Gastrocnemius medialis (tissue), 4 donors: Measurements from ENCODE around the gene CYP2A7. TPM values are rescaled to one million over a fixed set of nuclear protein-coding genes. Genes with fewer than 3 reads are reported as not detected.
"Not testable (repeated sequence)": the region's sequence is repeated elsewhere in the genome, so short reads cannot be mapped to it uniquely, and the experiment has no call there.

Source experiments
- ATAC-seq, 2 donors: fragments of 150-250 bp; one replicate each; pipeline ENCODE4 v1.9.1; 2016
- DNase-seq, 2 donors: peaks; one replicate each; pipeline ENCODE4 v3.0.0-alpha.2; 2019
- H3K27ac ChIP-seq, 4 donors: fragments of 200-600 bp; sonication (generic); 1 replicate in 1 of 4; 2 replicates in 3 of 4; pipeline ENCODE4 v1.5.1; 2016 to 2018; ENCODE audit warnings: mild to moderate bottlenecking in 2 of 4, moderate library complexity in 1 of 4
- H3K27me3 ChIP-seq, 3 donors: fragments of 200-600 bp; sonication (generic) in 2 of 3; 1 replicate in 1 of 3; 2 replicates in 2 of 3; pipeline versions ENCODE4 v1.5.1 to v1.6.0; 2016 to 2019; ENCODE audit warnings: mild to moderate bottlenecking in 1 of 3, moderate library complexity in 1 of 3
- H3K36me3 ChIP-seq, 2 donors: fragments of 200-600 bp; sonication (generic) in 1 of 2; one replicate each; pipeline ENCODE4 v1.5.1; 2017 to 2018
- H3K4me1 ChIP-seq, 2 donors: fragments of 200-600 bp; sonication (generic) in 1 of 2; one replicate each; pipeline ENCODE4 v1.5.1; 2016 to 2017; ENCODE audit warnings: mild to moderate bottlenecking in 2 of 2
- H3K4me3 ChIP-seq, 4 donors: fragments of 200-600 bp; sonication (generic) in 3 of 4; 1 replicate in 1 of 4; 2 replicates in 3 of 4; pipeline ENCODE4 v1.5.1; 2016 to 2019; ENCODE audit warnings: mild to moderate bottlenecking in 2 of 4
- H3K9me3 ChIP-seq, 3 donors: fragments of 200-600 bp; sonication (generic) in 2 of 3; 1 replicate in 1 of 3; 2 replicates in 2 of 3; pipeline ENCODE4 v1.5.1; 2016 to 2019
- CTCF ChIP-seq, 5 experiments: fragments of 450-650 bp in 3 of 5; fragments of 200-600 bp in 2 of 5; sonication (generic) in 2 of 5; IDR thresholded peaks in 4 of 5; conservative IDR thresholded peaks in 1 of 5; 1 replicate in 4 of 5; 2 replicates in 1 of 5; pipeline ENCODE4 v1.5.1; 2016 to 2019; ENCODE audit warnings: antibody characterized with exemption in 5 of 5, mild to moderate bottlenecking in 3 of 5, moderate library complexity in 3 of 5
- POLR2A ChIP-seq, 2 donors: fragments of 450-650 bp; IDR thresholded peaks; one replicate each; pipeline ENCODE4 v1.6.1; 2017; ENCODE audit warnings: antibody characterized with exemption in 2 of 2, mild to moderate bottlenecking in 2 of 2, moderate library complexity in 2 of 2
- in situ Hi-C, 4 donors: fragments of 200-750 bp; cut with MboI; loops; one replicate each; pipeline versions ENCODE4 v1.15.0 to v1.8.0; 2017; ENCODE audit warnings: low sequenced_read_pairs in 4 of 4
- intact Hi-C: fragments of 100-400 bp; cut with DNase I; formaldehyde crosslinking; loops from one replicate; pipeline ENCODE4 v1.15.1; 2023; ENCODE audit warnings: low total_unique reads
- total RNA-seq, 4 donors: library from RNA; depleted of rRNA; stranded (reverse); fragments of >200 nt; gene quantifications; one replicate each; pipeline versions ENCODE4 v1.1.0 to v1.2.3, GENCODE V29; 2016

Gene CYP2A7
- total RNA-seq, 4 donors from 2014 or later = not detected

GRCh38 chr19:40862333-40862732, 19.7 kb downstream of the CYP2A7 start:
- no peak for TF ChIP-seq POLR2A (IDR thresholded peaks at IDR 0.05)
- TF ChIP-seq CTCF (IDR thresholded peaks at IDR 0.05 in 4 of 5, conservative IDR thresholded peaks at IDR 0.05 in 1 of 5) = no peak
- Histone ChIP-seq H3K4me3 (no peak overlapping the region), H3K27ac (no peak overlapping the region), H3K9me3 (no peaks in the 10 kb centered on the region), H3K4me1 (no peaks in the 10 kb centered on the region), H3K27me3 (no peaks in the 10 kb centered on the region), H3K36me3 (no peaks in the 10 kb centered on the region)
- in situ Hi-C loops (no loop called here), intact Hi-C loops (no loop called here)
- DNase-seq = no peak
- ATAC-seq = no peak

GRCh38 chr19:40858109-40858508, 23.9 kb downstream of the CYP2A7 start:
- in situ Hi-C loops = no loop called here
- intact Hi-C loops = no loop called here
- no peaks in the 10 kb centered on the region for H3K27me3 ChIP-seq

GRCh38 chr19:40852467-40853152, 29.4 kb downstream of the CYP2A7 start:
- intact Hi-C loops, H3K36me3 ChIP-seq, H3K4me1 ChIP-seq, DNase-seq, H3K9me3 ChIP-seq, H3K27ac ChIP-seq, ATAC-seq, H3K4me3 ChIP-seq, in situ Hi-C loops: not testable (repeated sequence)
- H3K27me3 ChIP-seq = peaks cover 8 to 11% (median 11%) of the 10 kb centered on the region in 3 donors

More at GRCh38 chr19:40858109-40858508, 23.9 kb downstream of the CYP2A7 start:
- Histone ChIP-seq H3K4me3 (no peak overlapping the region), H3K36me3 (no peaks in the 10 kb centered on the region), H3K27ac (no peak overlapping the region), H3K4me1 (no peaks in the 10 kb centered on the region), H3K9me3 (no peaks in the 10 kb centered on the region)
- ATAC-seq (no peak), DNase-seq (no peak)
- TF ChIP-seq CTCF (IDR thresholded peaks at IDR 0.05 in 4 of 5, conservative IDR thresholded peaks at IDR 0.05 in 1 of 5) (no peak), POLR2A (IDR thresholded peaks at IDR 0.05) (no peak)

- ATAC-seq, H3K9me3 ChIP-seq, H3K27ac ChIP-seq, intact Hi-C loops, in situ Hi-C loops, DNase-seq, H3K36me3 ChIP-seq, H3K4me3 ChIP-seq, H3K4me1 ChIP-seq: not testable (repeated sequence)
- peaks cover 11 to 18% (median 13%) of the 10 kb centered on the region in 3 donors for H3K27me3 ChIP-seq
These were observed 31.8 kb downstream of the CYP2A7 start, which contains the start of gene CYP2A6 for GRCh38 chr19:40850277-40850676. TSS of gene CYP2A6 (minus strand) at chr19:40850447. CDS start at chr19:40850426, 21 bp downstream.

- H3K27me3 ChIP-seq = peaks cover 11 to 22% (median 18%) of the 10 kb centered on the region in 3 donors
- H3K4me1 ChIP-seq, H3K4me3 ChIP-seq, H3K27ac ChIP-seq, intact Hi-C loops, ATAC-seq, H3K9me3 ChIP-seq, DNase-seq, H3K36me3 ChIP-seq, in situ Hi-C loops: not testable (repeated sequence)
These were observed 35.3 kb downstream of the CYP2A7 start for GRCh38 chr19:40846722-40847121.

GRCh38 chr19:40843653-40844052, 38.4 kb downstream of the CYP2A7 start:
- H3K4me3 ChIP-seq, H3K27ac ChIP-seq, intact Hi-C loops, H3K9me3 ChIP-seq, H3K4me1 ChIP-seq, in situ Hi-C loops, H3K36me3 ChIP-seq, ATAC-seq, DNase-seq: not testable (repeated sequence)
- peaks cover 11 to 20% (median 18%) of the 10 kb centered on the region in 3 donors for H3K27me3 ChIP-seq

GRCh38 chr19:40842997-40843652, 38.9 kb downstream of the CYP2A7 start:
- H3K9me3 ChIP-seq, ATAC-seq, H3K27ac ChIP-seq, H3K4me1 ChIP-seq, intact Hi-C loops, H3K4me3 ChIP-seq, H3K36me3 ChIP-seq, DNase-seq, in situ Hi-C loops: not testable (repeated sequence)
- peaks cover 5 to 15% (median 14%) of the 10 kb centered on the region in 3 donors for H3K27me3 ChIP-seq

GRCh38 chr19:40842012-40842411, 40.0 kb downstream of the CYP2A7 start:
- H3K4me1 ChIP-seq, in situ Hi-C loops, H3K4me3 ChIP-seq, H3K27ac ChIP-seq, intact Hi-C loops, H3K9me3 ChIP-seq, ATAC-seq, DNase-seq, H3K36me3 ChIP-seq: not testable (repeated sequence)
- peaks cover 0 to 11% (median 10%) of the 10 kb centered on the region in 3 donors for H3K27me3 ChIP-seq

GRCh38 chr19:40838477-40838876, 43.6 kb downstream of the CYP2A7 start:
- H3K4me1 ChIP-seq, H3K27me3 ChIP-seq, H3K27ac ChIP-seq, intact Hi-C loops, in situ Hi-C loops, DNase-seq, H3K4me3 ChIP-seq, H3K9me3 ChIP-seq, H3K36me3 ChIP-seq, ATAC-seq: not testable (repeated sequence)
